NCI-H524 treated with DMSO at 0.1 percent for 48 hours (cell line): ENCODE data around the gene TMEM170B.

Experiments
- DNase-seq: peaks from one replicate; lab custom pipeline; 2025; lab: John Stamatoyannopoulos, UW

TMEM170B gene

DNA sequence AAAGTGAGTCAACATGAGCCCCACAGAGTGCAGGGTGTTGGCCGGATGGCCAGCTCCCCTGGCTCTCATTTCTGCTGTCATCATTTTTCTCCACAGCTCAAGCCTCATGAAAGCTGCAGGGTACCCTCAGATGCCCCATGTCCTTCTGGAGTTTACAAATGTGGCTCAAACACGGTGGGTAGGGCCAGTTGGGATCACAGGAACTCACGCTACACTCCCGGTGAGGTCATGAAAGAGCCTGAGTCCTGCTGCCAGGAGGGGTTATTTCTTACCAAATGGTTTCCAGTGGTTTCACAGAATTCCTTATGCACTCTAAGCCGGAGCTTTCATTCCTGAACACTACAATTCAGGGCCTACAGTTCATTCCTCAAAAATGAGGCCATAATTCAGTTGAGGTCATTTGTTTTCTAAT lies 78.7 kb downstream of the TMEM170B start:
- no peak for DNase-seq

GRCh38 chr6:11618533-11618932 lies 81.0 kb downstream of the TMEM170B start:
- peak; percentile 13 for DNase-seq

DNA sequence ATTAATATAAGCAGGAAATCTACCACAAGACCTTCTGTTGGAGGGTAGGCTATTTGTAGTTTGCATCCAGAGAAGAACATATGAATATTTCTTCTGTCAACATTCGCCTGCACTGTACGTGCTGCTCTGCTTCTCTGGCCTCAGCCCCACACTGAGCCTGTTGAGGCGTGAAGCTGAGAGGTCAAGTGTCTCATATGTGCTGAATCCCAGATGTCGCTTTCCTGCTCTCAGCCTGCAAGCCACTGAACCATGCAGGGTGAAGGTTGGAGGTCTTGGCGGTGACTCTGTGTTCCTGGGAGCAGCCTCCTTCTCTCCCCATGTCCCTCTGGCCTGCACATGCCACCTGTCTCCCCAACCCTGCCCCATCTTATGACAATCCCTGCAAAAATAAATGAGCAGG lies 83.6 kb downstream of the TMEM170B start:
- peak; percentile 35 for DNase-seq

- DNase-seq, result no peak
Measured at GRCh38 chr6:11622156-11622555, 84.6 kb downstream of the TMEM170B start.

DNA sequence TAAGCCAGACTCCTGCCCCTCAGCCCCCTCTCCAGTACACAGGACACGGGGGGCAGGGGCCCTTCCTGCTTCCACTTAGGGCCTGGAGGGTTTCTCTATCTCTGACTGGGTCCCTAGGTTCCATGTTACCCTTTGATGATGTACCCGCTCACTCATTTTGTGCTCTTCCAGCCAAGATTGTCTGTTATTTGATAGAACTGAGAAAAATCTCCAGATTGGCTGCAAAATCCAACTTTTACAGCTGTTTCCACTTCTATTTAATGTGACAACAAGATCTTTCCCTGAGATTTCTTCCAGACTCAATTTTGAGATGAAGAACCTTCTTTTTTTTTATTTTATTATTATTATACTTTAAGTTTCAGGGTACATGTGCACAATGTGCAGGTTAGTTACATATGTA lies 85.7 kb downstream of the TMEM170B start:
- no peak for DNase-seq

DNA sequence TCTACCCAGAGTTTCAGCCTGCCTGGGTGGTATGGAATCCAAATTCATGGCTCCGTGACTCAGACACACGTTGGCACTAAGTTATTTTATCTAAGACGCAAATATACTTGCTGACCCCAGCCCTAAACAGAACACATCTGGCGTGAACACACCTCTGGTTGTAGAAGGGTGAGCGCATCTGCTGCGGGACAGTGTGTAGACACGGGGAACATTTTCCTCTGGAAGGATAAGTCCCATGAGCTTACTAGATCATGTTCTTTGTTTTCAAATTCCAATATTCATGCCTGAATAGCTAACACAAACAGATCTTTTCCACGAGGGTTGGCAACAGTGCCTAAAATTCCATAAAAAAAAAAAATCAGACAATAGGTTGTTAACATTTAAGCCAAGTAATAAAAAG lies 87.8 kb downstream of the TMEM170B start:
- DNase-seq, result no peak

DNA sequence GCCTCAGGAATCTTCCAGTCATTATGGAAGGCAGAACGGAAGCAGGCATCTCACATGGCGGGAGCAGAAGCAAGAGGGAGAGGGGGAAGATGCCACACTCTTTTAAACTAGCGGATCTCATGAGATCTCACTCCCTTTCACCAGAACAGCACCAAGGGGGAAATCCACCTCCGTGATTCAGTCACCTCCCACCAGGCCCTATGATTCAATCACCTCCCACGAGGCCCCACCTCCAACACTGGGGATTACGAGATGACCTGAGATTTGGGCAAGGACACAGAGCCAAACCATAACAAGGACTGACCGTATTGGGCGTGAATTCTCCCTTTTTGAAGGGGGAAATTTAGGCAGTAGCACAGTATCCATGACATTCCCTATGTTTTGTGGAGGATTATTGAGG lies 88.8 kb downstream of the TMEM170B start:
- DNase-seq, result no peak

DNA sequence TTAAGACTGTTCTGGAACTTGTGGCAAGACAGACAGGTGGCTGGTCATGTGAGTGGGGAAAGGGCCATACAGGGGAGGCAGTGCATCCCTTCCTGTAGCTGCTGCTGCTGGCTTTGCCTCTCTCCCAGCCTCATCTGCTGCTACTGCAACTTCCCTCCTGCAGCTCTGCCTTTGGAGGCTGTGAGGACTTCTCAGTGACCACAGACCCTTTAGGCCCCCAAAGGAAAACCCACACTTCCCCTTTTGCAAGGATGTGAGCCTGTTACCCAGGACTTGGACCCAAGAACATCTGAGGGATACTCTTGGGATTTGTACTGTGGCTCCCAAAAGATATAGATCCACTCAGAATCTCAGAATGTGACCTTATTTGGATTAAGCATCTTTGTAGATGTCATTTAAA lies 91.0 kb downstream of the TMEM170B start:
- no peak for DNase-seq

DNA sequence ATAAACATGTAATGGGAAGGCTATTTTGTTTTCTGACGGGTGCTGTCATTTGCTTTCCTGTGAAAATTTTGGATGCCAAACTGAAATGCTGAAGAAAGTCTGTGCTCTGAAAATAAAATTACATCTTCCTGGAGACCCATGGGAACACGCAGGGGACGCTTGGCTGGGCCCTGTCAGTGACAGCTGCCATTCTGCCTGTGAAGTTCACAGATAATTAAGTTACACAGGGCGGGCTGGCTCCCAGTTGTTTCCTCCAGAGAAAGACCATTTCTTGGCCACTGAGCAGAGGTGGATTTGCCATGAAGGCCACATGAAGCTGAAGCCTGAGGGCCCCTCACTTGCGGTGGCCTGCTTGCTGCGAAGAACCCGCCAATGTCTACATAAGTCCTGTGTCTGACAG lies 93.5 kb downstream of the TMEM170B start:
- no peak for DNase-seq

- no peak for DNase-seq
Measured at GRCh38 chr6:11631539-11631938, 94.0 kb downstream of the TMEM170B start.

- DNase-seq, result no peak
Measured at GRCh38 chr6:11632231-11632630, 94.7 kb downstream of the TMEM170B start.

- no peak for DNase-seq
Measured at GRCh38 chr6:11632795-11633511, 95.4 kb downstream of the TMEM170B start.
